CD4-positive, alpha-beta T cell (primary cell): Measurements from ENCODE around the gene GPR4. TPM values are rescaled to one million over a fixed set of nuclear protein-coding genes. Genes with fewer than 3 reads are reported as not detected.

ENCODE experiments used
- ATAC-seq: fragments of 200-7000 bp; cut with Tn5 transposase; one replicate; pipeline ENCODE4 v1.10.0; 2022; ENCODE audit warnings: mild to moderate bottlenecking; ENCODE audit not compliant: poor library complexity
- CTCF ChIA-PET: fragments of 350-600 bp; sonication (Branson Sonifier 250); formaldehyde crosslinking; loops from one replicate; lab custom pipeline; 2021; ENCODE audit warnings: antibody characterized with exemption, inconsistent platforms; lab: Charles Lee
- POLR2A ChIA-PET: fragments of 350-600 bp; sonication (Branson Sonifier 250); formaldehyde crosslinking; loops from one replicate; lab custom pipeline; 2021; ENCODE audit warnings: antibody characterized with exemption, inconsistent platforms; lab: Charles Lee
- DNase-seq, 14 experiments: peaks; one replicate each; pipeline ENCODE4 v3.0.0-alpha.2; 2013 to 2020; ENCODE audit warnings: mixed read lengths in 2 of 14
- H3K27ac ChIP-seq, 2 donors: one replicate each; pipeline versions ENCODE4 v1.5.1 to v1.7.0; 2013; ENCODE audit warnings: low read length in 2 of 2, low read depth in 1 of 2, mild to moderate bottlenecking in 1 of 2
- H3K27me3 ChIP-seq, 2 experiments: 1 replicate in 1 of 2; 2 replicates in 1 of 2; pipeline versions ENCODE4 v1.6.1 to v1.7.0; 2013; ENCODE audit warnings: low read length in 2 of 2, control low read depth in 1 of 2, mild to moderate bottlenecking in 1 of 2, moderate library complexity in 1 of 2; ENCODE audit not compliant: insufficient read depth in 2 of 2, control insufficient read depth in 1 of 2
- H3K36me3 ChIP-seq: one replicate; pipeline ENCODE4 v1.6.1; 2013; ENCODE audit warnings: low read length, control low read depth; ENCODE audit not compliant: insufficient read depth
- H3K4me1 ChIP-seq: one replicate; pipeline ENCODE4 v1.6.1; 2013; ENCODE audit warnings: low read length, control low read depth; ENCODE audit not compliant: insufficient read depth
- H3K4me3 ChIP-seq: one replicate; pipeline ENCODE4 v1.5.1; 2013; ENCODE audit warnings: mild to moderate bottlenecking, low read length, moderate library complexity
- H3K9me3 ChIP-seq, 2 experiments: 1 replicate in 1 of 2; 2 replicates in 1 of 2; pipeline versions ENCODE4 v1.6.1 to v1.7.0; 2013; ENCODE audit warnings: low read length in 2 of 2, mild to moderate bottlenecking in 2 of 2, control low read depth in 1 of 2, moderate library complexity in 1 of 2; ENCODE audit not compliant: control insufficient read depth in 1 of 2, insufficient read depth in 1 of 2
- H3K27ac Mint-ChIP-seq: one replicate; pipeline ENCODE4 v1.8.0; 2020; ENCODE audit warnings: mixed read lengths
- H3K27me3 Mint-ChIP-seq: one replicate; pipeline ENCODE4 v1.8.0; 2021; ENCODE audit warnings: mixed read lengths
- H3K36me3 Mint-ChIP-seq: one replicate; pipeline ENCODE4 v1.8.0; 2021; ENCODE audit warnings: low read depth, mixed read lengths
- H3K4me1 Mint-ChIP-seq: one replicate; pipeline ENCODE4 v1.8.0; 2021; ENCODE audit warnings: low read depth, mixed read lengths
- H3K4me3 Mint-ChIP-seq: one replicate; pipeline ENCODE4 v1.8.0; 2020; ENCODE audit warnings: mild to moderate bottlenecking, mixed read lengths
- H3K9me3 Mint-ChIP-seq: one replicate; pipeline ENCODE4 v1.8.0; 2020; ENCODE audit warnings: mixed read lengths
- CTCF ChIP-seq: fragments of 200-600 bp; IDR thresholded peaks from one replicate; pipeline ENCODE4 v1.8.0; 2022; ENCODE audit warnings: antibody characterized with exemption, mild to moderate bottlenecking
- intact Hi-C, 2 experiments: fragments of 100-400 bp; cut with DNase I in 1 of 2; cut with micrococcal nuclease in 1 of 2; formaldehyde crosslinking; loops; one replicate each; pipeline versions ENCODE4 v1.15.1 to v1.9.0; 2023 to 2025; cut with DNase I, micrococcal nuclease
- total RNA-seq, 174 experiments: library from RNA in 2 of 174; stranded (reverse) in 2 of 174; gene quantifications; one replicate each; pipeline ENCODE4 v1.2.3 and lab custom pipeline; 2021 to 2026

GPR4 gene
- total RNA-seq, 2 experiments from 2014 or later = not detected

GRCh38 chr19:45567609-45568008 lies 34.4 kb downstream of the GPR4 start:
- Histone ChIP-seq H3K36me3 (no peaks in the 10 kb centered on the region), H3K27me3 (no peaks in the 10 kb centered on the region), H3K4me1 (peaks cover 22% of the 10 kb centered on the region), H3K27ac (no peak overlapping the region), H3K9me3 (no peaks in the 10 kb centered on the region), H3K4me3 (no peak overlapping the region)
- ATAC-seq (no peak), DNase-seq (no peak)
- Mint-ChIP-seq H3K27me3 (no peaks in the 10 kb centered on the region), H3K36me3 (peaks cover 6% of the 10 kb centered on the region), H3K27ac (no peak overlapping the region), H3K4me3 (no peak overlapping the region), H3K9me3 (no peaks in the 10 kb centered on the region), H3K4me1 (peaks cover 33% of the 10 kb centered on the region)
- CTCF ChIA-PET = interaction anchor here (1.2 kb wide), 1 partner anchor 9 kb away, joined by 8 read pairs; no protein-coding TSS in a partner anchor
- no peak for TF ChIP-seq CTCF
- intact Hi-C loops = no loop called here
- POLR2A ChIA-PET = interaction anchor here (0.6 to 1.1 kb wide), 3 partner anchors 9 to 448 kb away, joined by 3 read pairs; no protein-coding TSS in a partner anchor

GRCh38 chr19:45564131-45564780 lies 37.8 kb downstream of the GPR4 start:
- ChIA-PET POLR2A (no interaction called here), CTCF (no interaction called here)
- TF ChIP-seq CTCF = no peak
- Histone ChIP-seq H3K27me3 (no peaks in the 10 kb centered on the region), H3K4me3 (no peak overlapping the region), H3K27ac (peak overlapping the region; percentile 47 to 66), H3K4me1 (peaks cover 29% of the 10 kb centered on the region), H3K36me3 (no peaks in the 10 kb centered on the region), H3K9me3 (no peaks in the 10 kb centered on the region)
- ATAC-seq = peak; percentile 46
- no peaks in the 10 kb centered on the region for H3K27me3 Mint-ChIP-seq
- peak overlapping the region; percentile 93 for H3K27ac Mint-ChIP-seq
- H3K36me3 Mint-ChIP-seq = no peaks in the 10 kb centered on the region
- peak in 1 of 14 experiments; percentile 39 for DNase-seq
- intact Hi-C loops = no loop called here
- peak overlapping the region; percentile 54 for H3K4me3 Mint-ChIP-seq
- H3K9me3 Mint-ChIP-seq = no peaks in the 10 kb centered on the region
- H3K4me1 Mint-ChIP-seq = peaks cover 44% of the 10 kb centered on the region

- Histone ChIP-seq H3K27ac (no peak overlapping the region), H3K27me3 (no peaks in the 10 kb centered on the region), H3K9me3 (no peaks in the 10 kb centered on the region), H3K4me3 (no peak overlapping the region), H3K4me1 (peaks cover 40% of the 10 kb centered on the region), H3K36me3 (no peaks in the 10 kb centered on the region)
- DNase-seq (no peak), ATAC-seq (no peak)
- H3K27ac Mint-ChIP-seq = peak overlapping the region; percentile 30
- intact Hi-C loops = no loop called here
- CTCF ChIA-PET = no interaction called here
- TF ChIP-seq CTCF = no peak
- POLR2A ChIA-PET = no interaction called here
- no peak overlapping the region for H3K4me3 Mint-ChIP-seq
- H3K9me3 Mint-ChIP-seq = no peaks in the 10 kb centered on the region
- H3K4me1 Mint-ChIP-seq = peaks cover 52% of the 10 kb centered on the region
- H3K36me3 Mint-ChIP-seq = no peaks in the 10 kb centered on the region
- no peaks in the 10 kb centered on the region for H3K27me3 Mint-ChIP-seq
Observed at GRCh38 chr19:45560686-45561085, 41.3 kb downstream of the GPR4 start.
